ENCODE measurements around the gene ZSWIM9.

Gene ZSWIM9

DNA sequence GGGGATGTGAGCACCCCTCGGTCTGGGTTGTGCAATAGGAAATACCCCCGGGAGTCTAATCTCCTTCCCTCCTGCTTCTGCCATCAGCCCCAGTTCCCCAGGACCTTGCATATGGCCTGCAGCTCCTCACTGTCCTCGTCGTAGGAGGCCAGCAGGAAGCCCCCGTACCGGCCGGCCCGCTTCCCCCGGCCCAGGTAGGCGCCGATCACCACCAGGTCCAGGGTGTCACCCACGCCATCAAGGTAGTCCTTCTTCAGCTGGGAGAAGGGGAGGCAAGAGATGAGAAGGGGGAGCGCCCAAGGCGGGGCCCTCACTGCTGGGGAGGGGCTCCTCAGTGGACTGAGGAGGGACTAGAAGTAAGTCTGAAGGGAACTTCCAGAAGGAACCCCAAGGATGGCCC is 49.4 kb upstream of the ZSWIM9 start:
- ChIA-PET CTCF (interaction anchor here (0.9 kb wide), 1 partner anchor 9 kb away, joined by 3 read pairs; no protein-coding TSS in a partner anchor), POLR2A (interaction anchor here (1.9 kb wide), 1 partner anchor 11 kb away, joined by 5 read pairs; the partner anchor contains the start of gene PLA2G4C)
- Histone ChIP-seq H3K9me3 (ENCODE audit: control insufficient read depth, insufficient read depth, low read depth, low read length) (no peaks in the 10 kb centered on the region), H3K4me3 (ENCODE audit: low read depth, low read length) (no peak overlapping the region), H3K36me3 (ENCODE audit: control insufficient read depth in 2 of 2, insufficient read depth in 1 of 2, low read length in 2 of 2) (peaks cover 68 to 83% of the 10 kb centered on the region in 2 experiments), H3K4me1 (ENCODE audit: control insufficient read depth, insufficient read depth, low read length) (no peaks in the 10 kb centered on the region), H3K27ac (ENCODE audit: extremely low read depth, low read depth, low read length) (no peak overlapping the region)
- TF ChIP-seq ZNF777 (tag by site-specific recombination; IDR thresholded peaks at IDR 0.05; ENCODE audit: borderline replicate concordance) (no peak), ZNF16 (tag by site-specific recombination; IDR thresholded peaks at IDR 0.05; ENCODE audit: low read depth) (no peak), HOXC10 (CRISPR knock-in tag; IDR thresholded peaks at IDR 0.05) (no peak), ZNF23 (tag by site-specific recombination; IDR thresholded peaks at IDR 0.05; ENCODE audit: borderline replicate concordance) (no peak), HOXD13 (CRISPR knock-in tag; IDR thresholded peaks at IDR 0.05; ENCODE audit: borderline replicate concordance) (no peak), ZNF157 (tag by site-specific recombination; IDR thresholded peaks at IDR 0.05) (no peak), TRIM28 (IDR thresholded peaks at IDR 0.05; ENCODE audit: borderline replicate concordance, low read length) (no peak), ZNF37A (tag by site-specific recombination; IDR thresholded peaks at IDR 0.05) (no peak), ZBTB20 (tag by site-specific recombination; IDR thresholded peaks at IDR 0.05) (no peak), ZNF133 (tag by site-specific recombination; IDR thresholded peaks at IDR 0.05) (no peak), ZNF433 (tag by site-specific recombination; IDR thresholded peaks at IDR 0.05; ENCODE audit: low read depth) (no peak), ZNF830 (tag by site-specific recombination; IDR thresholded peaks at IDR 0.05; ENCODE audit: low read depth) (no peak), ZSCAN23 (tag by site-specific recombination; IDR thresholded peaks at IDR 0.05) (no peak), GLIS1 (tag by site-specific recombination; IDR thresholded peaks at IDR 0.05) (no peak), ZFP3 (tag by site-specific recombination; IDR thresholded peaks at IDR 0.05; ENCODE audit: low read depth) (no peak)
- TF ChIP-seq, protein P1, sequence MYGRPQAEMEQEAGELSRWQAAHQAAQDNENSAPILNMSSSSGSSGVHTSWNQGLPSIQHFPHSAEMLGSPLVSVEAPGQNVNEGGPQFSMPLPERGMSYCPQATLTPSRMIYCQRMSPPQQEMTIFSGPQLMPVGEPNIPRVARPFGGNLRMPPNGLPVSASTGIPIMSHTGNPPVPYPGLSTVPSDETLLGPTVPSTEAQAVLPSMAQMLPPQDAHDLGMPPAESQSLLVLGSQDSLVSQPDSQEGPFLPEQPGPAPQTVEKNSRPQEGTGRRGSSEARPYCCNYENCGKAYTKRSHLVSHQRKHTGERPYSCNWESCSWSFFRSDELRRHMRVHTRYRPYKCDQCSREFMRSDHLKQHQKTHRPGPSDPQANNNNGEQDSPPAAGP (tag by site-specific recombination; IDR thresholded peaks at IDR 0.05): no peak
- TF ChIP-seq, protein P2, sequence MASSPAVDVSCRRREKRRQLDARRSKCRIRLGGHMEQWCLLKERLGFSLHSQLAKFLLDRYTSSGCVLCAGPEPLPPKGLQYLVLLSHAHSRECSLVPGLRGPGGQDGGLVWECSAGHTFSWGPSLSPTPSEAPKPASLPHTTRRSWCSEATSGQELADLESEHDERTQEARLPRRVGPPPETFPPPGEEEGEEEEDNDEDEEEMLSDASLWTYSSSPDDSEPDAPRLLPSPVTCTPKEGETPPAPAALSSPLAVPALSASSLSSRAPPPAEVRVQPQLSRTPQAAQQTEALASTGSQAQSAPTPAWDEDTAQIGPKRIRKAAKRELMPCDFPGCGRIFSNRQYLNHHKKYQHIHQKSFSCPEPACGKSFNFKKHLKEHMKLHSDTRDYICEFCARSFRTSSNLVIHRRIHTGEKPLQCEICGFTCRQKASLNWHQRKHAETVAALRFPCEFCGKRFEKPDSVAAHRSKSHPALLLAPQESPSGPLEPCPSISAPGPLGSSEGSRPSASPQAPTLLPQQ (tag by site-specific recombination; IDR thresholded peaks at IDR 0.05): no peak
- TF ChIP-seq, protein P3, sequence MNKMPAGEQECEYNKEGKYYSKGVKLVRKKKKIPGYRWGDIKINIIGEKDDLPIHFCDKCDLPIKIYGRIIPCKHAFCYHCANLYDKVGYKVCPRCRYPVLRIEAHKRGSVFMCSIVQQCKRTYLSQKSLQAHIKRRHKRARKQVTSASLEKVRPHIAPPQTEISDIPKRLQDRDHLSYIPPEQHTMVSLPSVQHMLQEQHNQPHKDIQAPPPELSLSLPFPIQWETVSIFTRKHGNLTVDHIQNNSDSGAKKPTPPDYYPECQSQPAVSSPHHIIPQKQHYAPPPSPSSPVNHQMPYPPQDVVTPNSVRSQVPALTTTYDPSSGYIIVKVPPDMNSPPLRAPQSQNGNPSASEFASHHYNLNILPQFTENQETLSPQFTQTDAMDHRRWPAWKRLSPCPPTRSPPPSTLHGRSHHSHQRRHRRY (tag by site-specific recombination; IDR thresholded peaks at IDR 0.05): no peak
- TF ChIP-seq, protein P4, sequence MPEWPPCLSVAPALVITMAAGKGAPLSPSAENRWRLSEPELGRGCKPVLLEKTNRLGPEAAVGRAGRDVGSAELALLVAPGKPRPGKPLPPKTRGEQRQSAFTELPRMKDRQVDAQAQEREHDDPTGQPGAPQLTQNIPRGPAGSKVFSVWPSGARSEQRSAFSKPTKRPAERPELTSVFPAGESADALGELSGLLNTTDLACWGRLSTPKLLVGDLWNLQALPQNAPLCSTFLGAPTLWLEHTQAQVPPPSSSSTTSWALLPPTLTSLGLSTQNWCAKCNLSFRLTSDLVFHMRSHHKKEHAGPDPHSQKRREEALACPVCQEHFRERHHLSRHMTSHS (tag by site-specific recombination; IDR thresholded peaks at IDR 0.05): no peak

DNA sequence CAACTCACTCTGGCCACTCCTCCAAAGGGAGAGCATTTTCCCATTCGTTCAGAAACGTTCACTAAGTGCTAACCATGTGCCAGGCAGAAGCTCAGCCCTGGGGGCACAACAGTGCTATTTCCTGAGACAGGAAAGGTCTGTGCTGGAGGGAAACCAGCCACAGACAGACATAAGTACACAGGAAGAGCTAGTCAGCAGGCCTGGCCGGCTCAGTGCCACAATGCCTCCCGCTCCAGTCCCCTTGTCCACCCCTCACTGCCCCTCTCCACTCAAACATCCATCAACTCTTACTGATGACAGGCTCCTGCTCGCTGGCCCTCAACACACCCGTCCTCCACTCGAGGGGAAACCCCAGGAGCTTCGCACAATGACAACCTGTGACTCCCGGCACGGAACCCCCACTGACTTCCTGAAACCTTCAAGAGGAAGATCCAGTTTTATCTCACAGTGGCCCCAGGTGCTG is 48.5 kb upstream of the ZSWIM9 start:
- ChIA-PET POLR2A (interaction anchor here (1.9 kb wide), 1 partner anchor 12 kb away, joined by 5 read pairs; the partner anchor contains the start of gene PLA2G4C), CTCF (no interaction called here)
- TF ChIP-seq, protein P5, sequence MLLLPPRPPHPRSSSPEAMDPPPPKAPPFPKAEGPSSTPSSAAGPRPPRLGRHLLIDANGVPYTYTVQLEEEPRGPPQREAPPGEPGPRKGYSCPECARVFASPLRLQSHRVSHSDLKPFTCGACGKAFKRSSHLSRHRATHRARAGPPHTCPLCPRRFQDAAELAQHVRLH (tag by site-specific recombination; IDR thresholded peaks at IDR 0.05): no peak
- TF ChIP-seq ZNF37A (tag by site-specific recombination; IDR thresholded peaks at IDR 0.05): no peak
- TF ChIP-seq, protein P6, sequence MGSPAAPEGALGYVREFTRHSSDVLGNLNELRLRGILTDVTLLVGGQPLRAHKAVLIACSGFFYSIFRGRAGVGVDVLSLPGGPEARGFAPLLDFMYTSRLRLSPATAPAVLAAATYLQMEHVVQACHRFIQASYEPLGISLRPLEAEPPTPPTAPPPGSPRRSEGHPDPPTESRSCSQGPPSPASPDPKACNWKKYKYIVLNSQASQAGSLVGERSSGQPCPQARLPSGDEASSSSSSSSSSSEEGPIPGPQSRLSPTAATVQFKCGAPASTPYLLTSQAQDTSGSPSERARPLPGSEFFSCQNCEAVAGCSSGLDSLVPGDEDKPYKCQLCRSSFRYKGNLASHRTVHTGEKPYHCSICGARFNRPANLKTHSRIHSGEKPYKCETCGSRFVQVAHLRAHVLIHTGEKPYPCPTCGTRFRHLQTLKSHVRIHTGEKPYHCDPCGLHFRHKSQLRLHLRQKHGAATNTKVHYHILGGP (tag by site-specific recombination; IDR thresholded peaks at IDR 0.05): no peak
- no peak for TF ChIP-seq SALL2 (tag by site-specific recombination; IDR thresholded peaks at IDR 0.05; ENCODE audit: borderline replicate concordance)
- no peak for TF ChIP-seq ZFP3 (tag by site-specific recombination; IDR thresholded peaks at IDR 0.05; ENCODE audit: low read depth)
- TF ChIP-seq ZNF791 (tag by site-specific recombination; IDR thresholded peaks at IDR 0.05): no peak
- no peak for TF ChIP-seq ZNF10 (tag by site-specific recombination; IDR thresholded peaks at IDR 0.05)
- TF ChIP-seq ZNF670 (tag by site-specific recombination; IDR thresholded peaks at IDR 0.05; ENCODE audit: low read depth): no peak
- no peak for TF ChIP-seq ZNF473 (tag by site-specific recombination; IDR thresholded peaks at IDR 0.05)
- TF ChIP-seq ZNF658 (tag by site-specific recombination; IDR thresholded peaks at IDR 0.05): no peak
- TF ChIP-seq, protein P7, sequence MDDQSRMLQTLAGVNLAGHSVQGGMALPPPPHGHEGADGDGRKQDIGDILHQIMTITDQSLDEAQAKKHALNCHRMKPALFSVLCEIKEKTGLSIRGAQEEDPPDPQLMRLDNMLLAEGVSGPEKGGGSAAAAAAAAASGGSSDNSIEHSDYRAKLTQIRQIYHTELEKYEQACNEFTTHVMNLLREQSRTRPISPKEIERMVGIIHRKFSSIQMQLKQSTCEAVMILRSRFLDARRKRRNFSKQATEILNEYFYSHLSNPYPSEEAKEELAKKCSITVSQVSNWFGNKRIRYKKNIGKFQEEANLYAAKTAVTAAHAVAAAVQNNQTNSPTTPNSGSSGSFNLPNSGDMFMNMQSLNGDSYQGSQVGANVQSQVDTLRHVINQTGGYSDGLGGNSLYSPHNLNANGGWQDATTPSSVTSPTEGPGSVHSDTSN (CRISPR knock-in tag; IDR thresholded peaks at IDR 0.05): no peak
- no peak for TF ChIP-seq ZNF19 (tag by site-specific recombination; IDR thresholded peaks at IDR 0.05; ENCODE audit: low read depth)
- no peak for TF ChIP-seq ZNF311 (tag by site-specific recombination; IDR thresholded peaks at IDR 0.05; ENCODE audit: borderline replicate concordance)
- Histone ChIP-seq H3K4me3 (ENCODE audit: low read depth, low read length) (no peak overlapping the region), H3K9me3 (ENCODE audit: control insufficient read depth, insufficient read depth, low read depth, low read length) (no peaks in the 10 kb centered on the region), H3K27ac (ENCODE audit: extremely low read depth, low read depth, low read length) (no peak overlapping the region), H3K4me1 (ENCODE audit: control insufficient read depth, insufficient read depth, low read length) (no peaks in the 10 kb centered on the region), H3K36me3 (ENCODE audit: control insufficient read depth in 2 of 2, insufficient read depth in 1 of 2, low read length in 2 of 2) (peaks cover 71 to 83% of the 10 kb centered on the region in 2 experiments)

Data from HEK293 (cell line).